ENCODE results near the gene ZNF521.
A peak's percentile ranks its signal among the peaks of the same experiment; 100 is the strongest.

ZNF521 gene

GRCh38 chr18:25225151-25225550 lies 126.8 kb downstream of the ZNF521 start:
- Histone ChIP-seq H3K4me3 (ENCODE audit: low read length in 2 of 2) (no peak overlapping the region), H4K8ac (ENCODE audit: low read depth, low read length) (no peak overlapping the region), H3K27me3 (ENCODE audit: control insufficient read depth in 3 of 3, insufficient read depth in 3 of 3, low read depth in 1 of 3, low read length in 3 of 3) (no peaks in the 10 kb centered on the region), H3K9me3 (replicated peaks in 1 of 2; ENCODE audit: control insufficient read depth in 2 of 2, insufficient read depth in 1 of 2, low read depth in 1 of 2, low read length in 2 of 2) (peaks cover 0 to 10% of the 10 kb centered on the region in 2 donors), H2BK5ac (ENCODE audit: low read length) (no peak overlapping the region), H2BK120ac (ENCODE audit: low read depth, low read length) (no peak overlapping the region), H3K27ac (replicated peaks; ENCODE audit: low read length) (no peak overlapping the region), H3K9ac (ENCODE audit: low read depth, low read length, poor library complexity) (no peak overlapping the region), H3K4me2 (ENCODE audit: insufficient read depth, low read length, poor library complexity, severe bottlenecking) (no peak overlapping the region), H3K14ac (ENCODE audit: low read length) (no peak overlapping the region), H3K23ac (ENCODE audit: low read depth, low read length, poor library complexity) (no peak overlapping the region), H2AFZ (ENCODE audit: low read length) (no peak overlapping the region), H2BK12ac (ENCODE audit: low read length) (no peak overlapping the region), H2BK15ac (ENCODE audit: low read length) (no peak overlapping the region), H3K4ac (ENCODE audit: low read length) (no peak overlapping the region), H3K4me1 (ENCODE audit: control insufficient read depth in 2 of 2, insufficient read depth in 1 of 2, low read depth in 1 of 2, low read length in 2 of 2) (peaks cover 3 to 4% of the 10 kb centered on the region in 2 donors), H3K79me1 (ENCODE audit: low read depth, low read length) (peaks cover 12% of the 10 kb centered on the region), H3K18ac (ENCODE audit: low read length) (no peak overlapping the region), H3K36me3 (replicated peaks in 1 of 2; ENCODE audit: control insufficient read depth in 2 of 2, insufficient read depth in 2 of 2, low read length in 2 of 2) (peaks cover 35 to 89% of the 10 kb centered on the region in 2 donors), H2AK5ac (ENCODE audit: low read depth, low read length) (no peak overlapping the region), H4K91ac (ENCODE audit: low read depth, low read length, poor library complexity) (no peak overlapping the region)
- no CpG with 5 or more reads among the region's 12 CpGs for WGBS, 2 donors (ENCODE audit: extremely low coverage in 2 of 2, insufficient read length in 2 of 2, insufficient replicate concordance in 1 of 2)
- no peak for DNase-seq (ENCODE audit: low spot score)

- Histone ChIP-seq H3K9me3 (replicated peaks in 1 of 2; ENCODE audit: control insufficient read depth in 2 of 2, insufficient read depth in 1 of 2, low read depth in 1 of 2, low read length in 2 of 2) (peaks cover 0 to 12% of the 10 kb centered on the region in 2 donors), H4K91ac (ENCODE audit: low read depth, low read length, poor library complexity) (no peak overlapping the region), H2BK15ac (ENCODE audit: low read length) (no peak overlapping the region), H3K18ac (ENCODE audit: low read length) (no peak overlapping the region), H3K4ac (ENCODE audit: low read length) (no peak overlapping the region), H3K9ac (ENCODE audit: low read depth, low read length, poor library complexity) (no peak overlapping the region), H3K14ac (ENCODE audit: low read length) (no peak overlapping the region), H3K27ac (replicated peaks; ENCODE audit: low read length) (no peak overlapping the region), H3K4me1 (ENCODE audit: control insufficient read depth in 2 of 2, insufficient read depth in 1 of 2, low read depth in 1 of 2, low read length in 2 of 2) (peaks cover 3 to 4% of the 10 kb centered on the region in 2 donors), H2AK5ac (ENCODE audit: low read depth, low read length) (no peak overlapping the region), H3K36me3 (replicated peaks in 1 of 2; ENCODE audit: control insufficient read depth in 2 of 2, insufficient read depth in 2 of 2, low read length in 2 of 2) (peaks cover 40 to 91% of the 10 kb centered on the region in 2 donors), H3K79me1 (ENCODE audit: low read depth, low read length) (peaks cover 14% of the 10 kb centered on the region), H2AFZ (ENCODE audit: low read length) (no peak overlapping the region), H3K4me2 (ENCODE audit: insufficient read depth, low read length, poor library complexity, severe bottlenecking) (no peak overlapping the region), H3K23ac (ENCODE audit: low read depth, low read length, poor library complexity) (no peak overlapping the region), H2BK12ac (ENCODE audit: low read length) (no peak overlapping the region), H2BK5ac (ENCODE audit: low read length) (no peak overlapping the region), H4K8ac (ENCODE audit: low read depth, low read length) (no peak overlapping the region), H3K4me3 (ENCODE audit: low read length in 2 of 2) (peak overlapping the region in 1 of 2 donors; percentile 10), H3K27me3 (ENCODE audit: control insufficient read depth in 3 of 3, insufficient read depth in 3 of 3, low read depth in 1 of 3, low read length in 3 of 3) (no peaks in the 10 kb centered on the region), H2BK120ac (ENCODE audit: low read depth, low read length) (no peak overlapping the region)
- no CpG with 5 or more reads among the region's 23 CpGs for WGBS, 2 donors (ENCODE audit: extremely low coverage in 2 of 2, insufficient read length in 2 of 2, insufficient replicate concordance in 1 of 2)
- no peak for DNase-seq (ENCODE audit: low spot score)
Observed at GRCh38 chr18:25223899-25224886, 127.8 kb downstream of the ZNF521 start.

- Histone ChIP-seq H2AK5ac (ENCODE audit: low read depth, low read length) (no peak overlapping the region), H3K4me2 (ENCODE audit: insufficient read depth, low read length, poor library complexity, severe bottlenecking) (no peak overlapping the region), H3K4me3 (ENCODE audit: low read length in 2 of 2) (no peak overlapping the region), H2BK5ac (ENCODE audit: low read length) (no peak overlapping the region), H3K14ac (ENCODE audit: low read length) (no peak overlapping the region), H2AFZ (ENCODE audit: low read length) (no peak overlapping the region), H2BK12ac (ENCODE audit: low read length) (no peak overlapping the region), H3K36me3 (replicated peaks in 1 of 2; ENCODE audit: control insufficient read depth in 2 of 2, insufficient read depth in 2 of 2, low read length in 2 of 2) (peaks cover 43 to 99% of the 10 kb centered on the region in 2 donors), H2BK15ac (ENCODE audit: low read length) (no peak overlapping the region), H4K8ac (ENCODE audit: low read depth, low read length) (no peak overlapping the region), H3K4ac (ENCODE audit: low read length) (no peak overlapping the region), H3K23ac (ENCODE audit: low read depth, low read length, poor library complexity) (no peak overlapping the region), H3K27ac (replicated peaks; ENCODE audit: low read length) (no peak overlapping the region), H3K27me3 (ENCODE audit: control insufficient read depth in 3 of 3, insufficient read depth in 3 of 3, low read depth in 1 of 3, low read length in 3 of 3) (no peaks in the 10 kb centered on the region), H3K9ac (ENCODE audit: low read depth, low read length, poor library complexity) (no peak overlapping the region), H3K79me1 (ENCODE audit: low read depth, low read length) (peaks cover 14% of the 10 kb centered on the region), H3K4me1 (ENCODE audit: control insufficient read depth in 2 of 2, insufficient read depth in 1 of 2, low read depth in 1 of 2, low read length in 2 of 2) (peaks cover 3 to 4% of the 10 kb centered on the region in 2 donors), H2BK120ac (ENCODE audit: low read depth, low read length) (no peak overlapping the region), H4K91ac (ENCODE audit: low read depth, low read length, poor library complexity) (no peak overlapping the region), H3K18ac (ENCODE audit: low read length) (no peak overlapping the region), H3K9me3 (replicated peaks in 1 of 2; ENCODE audit: control insufficient read depth in 2 of 2, insufficient read depth in 1 of 2, low read depth in 1 of 2, low read length in 2 of 2) (peaks cover 0 to 17% of the 10 kb centered on the region in 2 donors)
- no peak for DNase-seq (ENCODE audit: low spot score)
- WGBS, 2 donors (ENCODE audit: extremely low coverage in 2 of 2, insufficient read length in 2 of 2, insufficient replicate concordance in 1 of 2): no CpG with 5 or more reads among the region's 2 CpGs
Observed at GRCh38 chr18:25223211-25223610, 128.8 kb downstream of the ZNF521 start.

- Histone ChIP-seq H4K8ac (ENCODE audit: low read depth, low read length) (no peak overlapping the region), H3K4me1 (ENCODE audit: control insufficient read depth in 2 of 2, insufficient read depth in 1 of 2, low read depth in 1 of 2, low read length in 2 of 2) (peaks cover 3 to 4% of the 10 kb centered on the region in 2 donors), H3K9ac (ENCODE audit: low read depth, low read length, poor library complexity) (no peak overlapping the region), H2AFZ (ENCODE audit: low read length) (no peak overlapping the region), H2AK5ac (ENCODE audit: low read depth, low read length) (no peak overlapping the region), H3K9me3 (replicated peaks in 1 of 2; ENCODE audit: control insufficient read depth in 2 of 2, insufficient read depth in 1 of 2, low read depth in 1 of 2, low read length in 2 of 2) (peaks cover 0 to 17% of the 10 kb centered on the region in 2 donors), H2BK5ac (ENCODE audit: low read length) (no peak overlapping the region), H3K14ac (ENCODE audit: low read length) (no peak overlapping the region), H2BK120ac (ENCODE audit: low read depth, low read length) (no peak overlapping the region), H3K4me2 (ENCODE audit: insufficient read depth, low read length, poor library complexity, severe bottlenecking) (no peak overlapping the region), H3K27ac (replicated peaks; ENCODE audit: low read length) (no peak overlapping the region), H3K36me3 (replicated peaks in 1 of 2; ENCODE audit: control insufficient read depth in 2 of 2, insufficient read depth in 2 of 2, low read length in 2 of 2) (peaks cover 47 to 100% of the 10 kb centered on the region in 2 donors), H2BK15ac (ENCODE audit: low read length) (no peak overlapping the region), H3K4ac (ENCODE audit: low read length) (no peak overlapping the region), H3K4me3 (ENCODE audit: low read length in 2 of 2) (no peak overlapping the region), H3K27me3 (ENCODE audit: control insufficient read depth in 3 of 3, insufficient read depth in 3 of 3, low read depth in 1 of 3, low read length in 3 of 3) (no peaks in the 10 kb centered on the region), H3K79me1 (ENCODE audit: low read depth, low read length) (peaks cover 14% of the 10 kb centered on the region), H3K18ac (ENCODE audit: low read length) (no peak overlapping the region), H4K91ac (ENCODE audit: low read depth, low read length, poor library complexity) (no peak overlapping the region), H2BK12ac (ENCODE audit: low read length) (no peak overlapping the region), H3K23ac (ENCODE audit: low read depth, low read length, poor library complexity) (no peak overlapping the region)
- DNase-seq (ENCODE audit: low spot score): no peak
- no CpG with 5 or more reads among the region's 4 CpGs for WGBS, 2 donors (ENCODE audit: extremely low coverage in 2 of 2, insufficient read length in 2 of 2, insufficient replicate concordance in 1 of 2)
Observed at GRCh38 chr18:25222648-25223047, 129.3 kb downstream of the ZNF521 start.
